GM12891 (cell line): ENCODE data around the gene MYO7A.

ENCODE experiments used
- PAX5 ChIP-seq: IDR thresholded peaks from 2 replicates; pipeline ENCODE4 v1.6.1; 2011; ENCODE audit warnings: low read length, moderate library complexity, mild to moderate bottlenecking; ENCODE audit not compliant: insufficient read depth, severe bottlenecking
- POLR2A ChIP-seq: IDR thresholded peaks from 2 replicates; pipeline ENCODE4 v1.6.1; 2011; ENCODE audit warnings: low read depth, low read length, control low read depth
- POLR2AphosphoS5 ChIP-seq: IDR thresholded peaks from 2 replicates; pipeline ENCODE4 v1.6.1; 2011; ENCODE audit warnings: low read depth, low read length, control low read depth
- POU2F2 ChIP-seq: IDR thresholded peaks from 2 replicates; pipeline ENCODE4 v1.6.1; 2011; ENCODE audit warnings: low read depth, mild to moderate bottlenecking, control low read depth, low read length, moderate library complexity
- SPI1 ChIP-seq: IDR thresholded peaks from 2 replicates; pipeline ENCODE4 v1.6.1; 2011; ENCODE audit warnings: low read depth, low read length, control low read depth
- TAF1 ChIP-seq: IDR thresholded peaks from 2 replicates; pipeline ENCODE4 v1.6.1; 2011; ENCODE audit warnings: low read depth, low read length, control low read depth

- TF ChIP-seq POLR2A: no peak
- TF ChIP-seq POLR2AphosphoS5: no peak
- no peak for TF ChIP-seq TAF1
- no peak for TF ChIP-seq POU2F2
- TF ChIP-seq SPI1: no peak
- TF ChIP-seq PAX5: no peak
These were observed 8.5 kb upstream of the MYO7A start for GRCh38 chr11:77119531-77119936.
